Astrocyte of the hippocampus (primary cell): ENCODE results near the gene ZCCHC13.
"Not testable (repeated sequence)": the region's sequence is repeated elsewhere in the genome, so short reads cannot be mapped to it uniquely, and the experiment has no call there.

Source experiments
- DNase-seq: peaks from one replicate; pipeline ENCODE4 v3.0.0; 2011; ENCODE audit warnings: low read depth, low spot score

Gene ZCCHC13

DNA sequence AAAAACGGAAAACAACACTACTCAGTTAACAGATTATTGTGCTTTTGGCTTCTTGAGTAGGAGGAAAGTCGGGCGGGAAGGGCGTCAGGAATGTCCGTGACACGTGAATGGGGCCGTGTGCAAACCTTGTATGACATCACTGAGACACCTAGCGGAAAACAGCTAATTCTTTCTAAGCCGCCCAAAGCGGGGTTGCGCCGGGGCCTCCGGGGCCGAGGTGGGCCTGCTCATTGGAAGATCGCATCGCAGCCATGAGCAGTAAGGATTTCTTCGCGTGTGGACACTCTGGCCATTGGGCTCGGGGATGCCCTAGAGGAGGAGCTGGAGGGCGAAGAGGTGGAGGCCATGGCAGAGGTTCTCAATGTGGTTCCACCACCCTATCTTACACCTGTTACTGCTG, at the start of gene ZCCHC13:
TSS of gene ZCCHC13 (plus strand) at position 165 of the 400 bp plus-strand sequence. CDS start at position 252, 87 bp downstream.
- DNase-seq = no peak

DNA sequence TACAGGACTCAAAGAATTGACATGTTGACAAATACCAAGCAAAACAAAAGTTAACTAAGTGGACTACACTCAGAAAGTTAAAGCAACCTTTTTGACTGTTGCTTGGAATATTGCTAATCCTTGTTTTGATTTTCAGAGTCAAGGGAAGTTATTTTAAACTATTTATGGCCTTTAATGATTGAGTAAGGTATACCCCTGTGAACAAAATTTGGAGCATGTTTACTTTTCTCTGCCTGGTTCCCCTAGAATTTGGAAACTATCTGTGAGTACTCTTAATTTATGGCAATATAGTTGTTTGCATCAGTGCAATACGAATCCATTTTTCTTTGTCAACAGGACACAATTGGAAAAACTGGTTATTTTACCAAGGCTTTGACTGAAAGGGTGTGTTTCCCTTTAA, 45.9 kb upstream of the ZCCHC13 start:
- not testable (repeated sequence) for DNase-seq

DNA sequence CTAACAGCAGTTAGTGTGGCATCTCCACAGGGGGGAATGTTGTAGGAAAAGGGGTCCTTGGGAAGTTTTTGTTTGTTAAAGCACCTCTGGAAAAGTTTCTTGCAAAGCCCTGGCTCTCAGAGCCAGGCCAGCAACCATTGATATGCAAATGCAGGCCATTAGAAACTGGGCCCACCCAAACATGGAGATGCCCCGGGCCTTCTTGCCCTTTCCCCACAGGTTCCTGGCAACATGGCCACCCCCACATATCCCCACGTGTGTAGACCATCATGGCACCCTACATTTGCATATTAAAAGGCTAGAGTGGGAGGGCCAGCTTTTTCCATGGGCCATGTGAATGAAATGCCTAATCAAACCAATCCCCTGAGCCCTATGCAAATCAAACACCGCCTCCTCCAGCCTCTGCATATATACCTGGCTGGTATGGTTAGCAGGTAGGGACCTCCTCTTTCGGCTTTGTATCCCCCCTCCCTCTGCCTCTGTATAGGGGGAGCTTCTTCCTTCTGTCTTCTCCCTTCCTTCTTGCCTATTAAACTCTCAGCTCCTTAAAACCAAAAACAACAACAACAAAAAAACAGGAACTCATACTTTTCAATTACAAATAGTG, 44.0 kb upstream of the ZCCHC13 start:
- DNase-seq = no peak

DNA sequence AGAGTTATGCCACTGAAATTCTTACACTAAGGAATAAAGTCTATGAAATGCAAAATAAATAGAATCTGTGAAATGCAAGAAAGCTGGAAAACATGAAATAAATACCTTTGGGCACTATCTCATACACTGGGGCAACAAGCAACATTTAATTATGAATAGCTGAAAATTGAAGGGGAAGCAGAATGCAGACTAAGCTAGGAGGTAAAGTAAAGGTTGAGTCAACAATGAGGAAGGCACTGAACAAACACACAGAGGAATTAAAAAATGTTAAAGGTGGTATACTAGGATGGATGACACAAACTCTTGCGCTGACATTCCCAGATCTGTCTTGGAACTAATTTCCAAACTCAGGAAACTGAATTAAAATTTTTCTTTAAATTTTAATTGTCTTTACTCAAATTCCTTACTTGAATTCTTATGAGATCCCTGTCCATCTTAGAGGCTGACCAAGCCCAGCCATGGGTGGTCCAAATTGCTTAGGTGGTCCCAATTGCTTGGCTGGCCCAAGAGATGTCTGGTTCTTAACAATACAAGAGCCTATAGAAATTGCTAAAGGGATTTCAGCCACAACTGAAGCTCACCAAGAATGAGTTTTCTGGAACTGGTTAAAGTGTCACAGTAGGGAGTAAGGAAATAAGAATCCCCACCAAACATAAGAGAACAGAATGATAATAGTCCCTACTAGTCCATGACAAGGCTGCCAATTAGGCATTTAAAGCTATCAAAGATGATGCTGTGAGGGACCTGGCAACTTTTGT, 41.3 kb upstream of the ZCCHC13 start:
- no peak for DNase-seq

- DNase-seq = no peak
These were observed 33.6 kb upstream of the ZCCHC13 start for GRCh38 chrX:74270393-74270792.

DNA sequence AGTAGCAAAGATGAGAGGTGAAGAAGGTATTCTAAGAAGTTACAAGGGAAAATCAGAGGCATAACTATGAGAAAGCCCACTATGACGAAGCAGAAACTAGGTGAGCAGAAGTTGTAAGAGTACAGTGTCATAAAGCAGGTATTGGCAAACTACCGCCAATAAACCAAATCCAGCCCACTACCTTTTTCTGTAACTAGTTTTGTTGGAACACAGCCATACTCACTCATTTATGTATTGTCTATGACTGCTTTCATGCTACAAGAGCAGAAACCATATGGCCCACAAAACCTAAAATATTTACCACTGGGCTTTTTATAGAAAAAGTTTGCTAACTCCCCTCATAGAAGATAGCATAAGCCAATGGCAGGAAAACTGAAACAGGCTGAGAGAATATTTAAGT, 31.8 kb upstream of the ZCCHC13 start:
- no peak for DNase-seq

DNA sequence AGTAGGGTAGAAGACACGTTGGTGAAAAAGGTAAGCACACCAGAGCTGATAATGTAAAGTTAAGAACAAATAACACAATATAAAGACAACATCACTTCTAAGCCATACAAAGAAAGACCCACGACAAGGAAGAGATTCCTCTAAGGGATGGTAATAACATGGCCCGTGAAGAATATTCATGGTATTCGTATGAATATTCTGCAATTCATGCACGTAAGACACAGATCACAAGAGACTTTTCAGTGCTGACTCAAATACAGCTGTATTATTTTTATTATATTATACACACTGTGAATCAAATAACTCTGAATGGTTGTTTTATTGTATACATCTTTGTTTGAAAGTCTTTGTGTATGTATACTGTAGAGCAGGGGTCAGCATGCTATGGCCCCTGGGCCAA, 29.5 kb upstream of the ZCCHC13 start:
- no peak for DNase-seq

GRCh38 chrX:74277320-74277719, 26.7 kb upstream of the ZCCHC13 start:
- no peak for DNase-seq

DNA sequence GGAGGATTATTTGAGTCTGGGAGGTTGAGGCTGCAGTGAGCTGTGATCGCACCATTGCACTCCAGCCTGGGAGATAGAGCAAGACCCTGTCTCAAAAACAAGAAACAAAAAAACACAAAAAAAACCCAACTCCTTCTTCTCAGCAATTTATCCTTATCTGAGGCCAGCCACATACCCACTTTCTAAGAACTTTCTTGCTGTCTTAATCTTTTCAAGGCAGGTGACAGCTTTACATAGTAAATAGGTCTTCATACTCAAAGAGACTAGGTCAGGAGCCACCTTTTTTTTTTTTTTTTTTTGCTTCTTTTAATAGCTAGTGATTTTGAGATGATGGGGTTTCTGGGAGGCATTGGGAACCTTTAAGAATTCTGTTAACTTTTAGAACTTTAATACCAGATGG, 26.1 kb upstream of the ZCCHC13 start:
- no peak for DNase-seq

GRCh38 chrX:74280759-74281158, 23.2 kb upstream of the ZCCHC13 start:
- no peak for DNase-seq

- no peak for DNase-seq
These were observed 19.5 kb upstream of the ZCCHC13 start for GRCh38 chrX:74284391-74284952.

DNA sequence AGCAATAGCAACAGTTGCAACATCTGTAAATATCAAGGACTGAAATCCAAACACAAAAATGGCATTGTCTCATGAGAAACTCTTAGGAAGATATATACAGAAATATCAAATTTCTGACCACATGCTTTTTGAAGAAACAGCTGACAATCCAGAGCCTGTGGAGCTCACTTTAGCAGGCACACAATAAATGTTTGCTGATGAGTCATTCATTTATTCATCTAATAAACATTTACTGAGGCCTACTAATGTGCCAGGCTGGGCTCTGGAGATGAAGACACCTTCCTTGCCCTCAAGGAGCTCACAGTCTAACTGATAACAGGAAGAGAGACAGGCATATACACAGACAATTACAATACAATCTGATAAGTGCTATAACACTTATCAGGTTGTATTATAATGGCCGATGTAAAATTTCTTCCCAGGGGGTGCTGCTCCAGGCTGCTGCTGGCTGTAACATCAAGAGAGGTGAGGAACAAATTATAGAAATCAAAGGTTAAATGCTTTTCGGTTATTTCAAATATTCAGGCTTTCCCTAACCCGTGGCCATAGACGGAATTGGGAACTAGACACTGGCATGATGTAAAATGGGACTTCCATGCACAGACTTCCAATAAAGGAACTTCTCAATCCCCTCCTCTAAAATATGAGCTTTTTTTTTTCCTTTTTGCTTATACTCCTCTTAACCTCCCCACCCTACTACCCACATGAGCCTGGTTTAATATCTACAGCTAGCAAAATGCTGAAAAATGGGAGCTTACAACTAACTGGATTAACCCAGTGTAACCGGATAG, 16.8 kb upstream of the ZCCHC13 start:
- DNase-seq = peak; percentile 5

DNA sequence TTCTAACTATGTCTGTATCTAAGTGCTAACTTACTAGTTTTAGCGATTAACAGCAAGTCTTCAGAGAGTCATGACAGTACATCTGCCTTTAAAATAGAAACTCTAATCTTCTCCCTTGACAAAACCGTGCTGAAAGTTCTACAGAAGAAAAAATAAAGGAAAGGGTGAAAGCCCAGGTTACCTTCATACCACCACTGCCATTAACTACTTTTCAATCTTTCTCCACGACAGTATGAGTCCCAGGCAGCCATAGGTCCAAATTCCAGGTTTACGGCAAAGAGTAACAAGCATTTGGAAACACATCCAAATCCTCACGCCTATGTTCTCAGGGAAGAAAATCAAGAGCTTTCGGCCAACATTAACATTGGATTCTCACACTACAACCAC, 12.4 kb upstream of the ZCCHC13 start:
- DNase-seq = no peak

GRCh38 chrX:74291964-74292807, 11.8 kb upstream of the ZCCHC13 start:
- peak; percentile 93 for DNase-seq

DNA sequence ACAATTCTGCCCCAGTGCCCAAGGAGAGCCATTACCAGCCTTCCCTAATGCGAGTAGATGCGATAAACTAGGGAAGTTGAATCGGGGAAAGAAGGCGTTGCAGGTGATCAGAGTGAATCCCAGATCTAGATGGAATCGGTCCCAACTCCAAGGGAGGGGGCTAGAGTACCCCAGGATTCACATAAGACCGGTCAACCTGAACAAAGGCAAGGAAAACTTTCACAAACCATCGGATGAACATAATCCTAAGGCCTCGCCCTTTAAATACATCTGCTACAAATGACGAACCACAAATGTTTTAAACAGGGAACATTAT, 11.2 kb upstream of the ZCCHC13 start:
- no peak for DNase-seq

DNA sequence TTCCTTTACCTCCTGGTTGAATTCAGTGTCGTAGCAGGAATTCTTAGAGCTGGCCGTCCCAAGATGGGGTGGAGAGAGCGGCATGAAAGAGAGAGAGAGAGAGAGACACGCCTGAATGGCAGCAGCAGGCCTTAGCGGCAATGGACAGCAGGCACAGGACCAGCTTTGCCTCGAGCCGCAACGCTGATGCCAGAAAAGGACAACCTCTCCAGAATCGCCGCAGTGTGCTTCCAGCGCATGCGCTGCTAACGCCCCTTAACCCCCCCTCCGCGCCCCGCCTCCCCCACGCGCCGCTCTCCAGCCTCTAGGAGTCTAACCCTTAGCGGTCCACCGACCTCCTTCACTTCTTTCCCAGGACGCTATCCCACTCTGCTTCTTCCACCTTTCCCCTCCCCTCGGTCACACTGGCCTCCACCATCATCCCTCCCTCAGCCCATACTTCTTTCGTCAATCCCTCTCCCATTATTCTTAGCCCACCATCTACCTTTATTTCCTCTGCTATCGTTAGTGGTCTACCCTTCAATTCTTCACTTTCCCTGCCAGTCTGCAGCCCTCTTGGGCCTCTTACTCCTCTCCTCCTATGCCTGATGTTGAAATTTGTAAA, 10.5 kb upstream of the ZCCHC13 start:
- peak; percentile 84 for DNase-seq

DNA sequence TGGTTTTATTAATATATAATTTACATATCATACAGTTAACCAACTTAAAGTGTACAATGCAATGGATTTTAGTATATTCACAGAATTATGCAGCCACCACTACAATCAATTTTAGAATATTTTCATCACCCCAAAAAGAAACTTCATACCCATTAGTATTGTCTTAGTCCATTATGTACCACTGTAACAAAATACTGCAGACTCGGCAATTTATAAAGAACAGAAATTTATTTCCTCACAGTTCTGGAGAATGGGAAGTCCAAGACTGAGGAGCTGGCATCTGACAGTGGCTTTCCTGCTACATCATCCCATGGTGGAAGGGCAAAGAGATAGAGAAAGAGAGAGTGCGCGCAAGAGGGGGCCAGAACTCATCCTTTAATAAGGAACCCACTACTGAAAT, 8.9 kb upstream of the ZCCHC13 start:
- no peak for DNase-seq

GRCh38 chrX:74297766-74298165, 6.2 kb upstream of the ZCCHC13 start:
- DNase-seq = no peak

DNA sequence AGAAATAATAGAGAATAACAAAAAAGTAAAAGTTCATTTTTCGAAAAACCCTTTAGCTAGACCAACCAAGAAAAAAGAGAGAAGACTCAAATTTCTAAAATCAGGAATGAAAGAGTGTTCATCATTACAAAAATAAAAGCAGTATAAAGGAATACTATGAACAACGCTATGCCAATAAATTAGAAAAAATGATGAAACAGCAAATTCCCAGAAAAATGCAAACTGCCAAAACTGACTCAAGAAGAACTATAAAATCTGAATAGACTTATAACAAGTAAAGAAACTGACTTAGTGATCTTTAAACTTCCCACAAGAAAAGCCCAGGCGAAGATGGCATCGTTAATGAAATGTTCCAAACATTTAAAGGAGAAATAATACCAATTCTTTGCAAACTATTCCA, 3.1 kb upstream of the ZCCHC13 start:
- no peak for DNase-seq

GRCh38 chrX:74318672-74319071, 14.7 kb downstream of the ZCCHC13 start:
- DNase-seq = no peak

DNA sequence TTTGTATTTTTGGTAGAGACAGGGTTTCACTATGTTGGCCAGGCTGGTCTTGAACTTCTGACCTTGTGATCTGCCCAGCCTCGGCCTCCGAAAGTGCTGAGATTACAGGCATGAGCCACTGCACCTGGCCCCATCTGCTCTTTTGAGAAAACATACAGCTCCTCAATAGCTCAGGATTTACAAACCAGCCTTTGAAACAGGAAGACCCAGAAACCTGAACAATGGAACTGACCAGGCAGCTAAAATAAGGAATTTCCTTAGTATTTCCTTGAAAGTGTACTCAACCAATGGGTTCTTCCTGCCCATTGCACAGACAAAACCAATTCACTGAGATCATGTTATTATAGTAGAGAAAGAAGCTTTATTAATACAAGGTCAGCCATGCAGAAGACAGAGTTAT, 15.3 kb downstream of the ZCCHC13 start:
- DNase-seq = not testable (repeated sequence)
